ENCODE results near the gene CD37.

CD37 gene

GRCh38 chr19:49378512-49378911, 43.3 kb downstream of the CD37 start:
- no peak for DNase-seq (ENCODE audit: low read depth)

- no peak for DNase-seq (ENCODE audit: low read depth)
These were observed 45.2 kb downstream of the CD37 start for GRCh38 chr19:49380391-49380790.

- DNase-seq (ENCODE audit: low read depth): no peak
These were observed 47.4 kb downstream of the CD37 start for GRCh38 chr19:49382639-49383038.

- no peak for DNase-seq (ENCODE audit: low read depth)
These were observed 48.4 kb downstream of the CD37 start for GRCh38 chr19:49383599-49383998.

GRCh38 chr19:49387936-49388372, 52.7 kb downstream of the CD37 start, which contains the start of gene KASH5:
Gene KASH5 (plus strand): TSS chr19:49388249. CDS start chr19:49390884, 2,635 bp downstream.
- peak; percentile 69 for DNase-seq (ENCODE audit: low read depth)

GRCh38 chr19:49389406-49389805, 54.2 kb downstream of the CD37 start:
- DNase-seq (ENCODE audit: low read depth): no peak
